ENCODE measurements around the gene MTA2.

The MTA2 gene

GRCh38 chr11:62578541-62578940 lies 23.1 kb downstream of the MTA2 start:
- H3K79me1 ChIP-seq (ENCODE audit: low read depth, low read length), result peaks cover 6% of the 10 kb centered on the region
- H3K18ac ChIP-seq (ENCODE audit: low read length), result no peak overlapping the region
- H3K36me3 ChIP-seq (replicated peaks in 1 of 2; ENCODE audit: control insufficient read depth in 2 of 2, insufficient read depth in 2 of 2, low read length in 2 of 2), result peaks cover 25 to 81% of the 10 kb centered on the region in 2 donors
- H3K9ac ChIP-seq (ENCODE audit: low read depth, low read length, poor library complexity), result no peak overlapping the region
- H3K4ac ChIP-seq (ENCODE audit: low read length), result no peak overlapping the region
- DNase-seq (ENCODE audit: low spot score), result no peak
- no peak overlapping the region for H3K23ac ChIP-seq (ENCODE audit: low read depth, low read length, poor library complexity)
- no peak overlapping the region for H4K8ac ChIP-seq (ENCODE audit: low read depth, low read length)
- no peak overlapping the region for H3K4me3 ChIP-seq (ENCODE audit: low read length in 2 of 2)
- no peak overlapping the region for H3K14ac ChIP-seq (ENCODE audit: low read length)
- peaks cover 2 to 10% of the 10 kb centered on the region in 2 donors for H3K4me1 ChIP-seq (ENCODE audit: control insufficient read depth in 2 of 2, insufficient read depth in 1 of 2, low read depth in 1 of 2, low read length in 2 of 2)
- no peak overlapping the region for H3K27ac ChIP-seq (replicated peaks; ENCODE audit: low read length)
- H2AK5ac ChIP-seq (ENCODE audit: low read depth, low read length), result no peak overlapping the region
- H2AFZ ChIP-seq (ENCODE audit: low read length), result no peak overlapping the region
- no peaks in the 10 kb centered on the region for H3K27me3 ChIP-seq (ENCODE audit: control insufficient read depth in 3 of 3, insufficient read depth in 3 of 3, low read depth in 1 of 3, low read length in 3 of 3)
- no peak overlapping the region for H3K4me2 ChIP-seq (ENCODE audit: insufficient read depth, low read length, poor library complexity, severe bottlenecking)
- H3K9me3 ChIP-seq (replicated peaks in 1 of 2; ENCODE audit: control insufficient read depth in 2 of 2, insufficient read depth in 1 of 2, low read depth in 1 of 2, low read length in 2 of 2), result no peaks in the 10 kb centered on the region
- H2BK5ac ChIP-seq (ENCODE audit: low read length), result no peak overlapping the region
- H2BK12ac ChIP-seq (ENCODE audit: low read length), result no peak overlapping the region
- H2BK120ac ChIP-seq (ENCODE audit: low read depth, low read length), result no peak overlapping the region
- no CpG with 5 or more reads among the region's 11 CpGs for WGBS, 2 donors (ENCODE audit: extremely low coverage in 2 of 2, insufficient read length in 2 of 2, insufficient replicate concordance in 1 of 2)
- H4K91ac ChIP-seq (ENCODE audit: low read depth, low read length, poor library complexity), result no peak overlapping the region
- no peak overlapping the region for H2BK15ac ChIP-seq (ENCODE audit: low read length)

GRCh38 chr11:62577046-62577714 lies 24.5 kb downstream of the MTA2 start:
- Histone ChIP-seq H3K18ac (ENCODE audit: low read length) (no peak overlapping the region), H3K4me3 (ENCODE audit: low read length in 2 of 2) (no peak overlapping the region), H3K9me3 (replicated peaks in 1 of 2; ENCODE audit: control insufficient read depth in 2 of 2, insufficient read depth in 1 of 2, low read depth in 1 of 2, low read length in 2 of 2) (no peaks in the 10 kb centered on the region), H3K14ac (ENCODE audit: low read length) (no peak overlapping the region), H4K91ac (ENCODE audit: low read depth, low read length, poor library complexity) (no peak overlapping the region), H3K23ac (ENCODE audit: low read depth, low read length, poor library complexity) (no peak overlapping the region), H4K8ac (ENCODE audit: low read depth, low read length) (no peak overlapping the region), H2BK15ac (ENCODE audit: low read length) (no peak overlapping the region), H3K4me1 (ENCODE audit: control insufficient read depth in 2 of 2, insufficient read depth in 1 of 2, low read depth in 1 of 2, low read length in 2 of 2) (peaks cover 5 to 15% of the 10 kb centered on the region in 2 donors), H3K4me2 (ENCODE audit: insufficient read depth, low read length, poor library complexity, severe bottlenecking) (no peak overlapping the region), H3K79me1 (ENCODE audit: low read depth, low read length) (peaks cover 6% of the 10 kb centered on the region), H3K27me3 (ENCODE audit: control insufficient read depth in 3 of 3, insufficient read depth in 3 of 3, low read depth in 1 of 3, low read length in 3 of 3) (no peaks in the 10 kb centered on the region), H2BK5ac (ENCODE audit: low read length) (no peak overlapping the region), H3K27ac (replicated peaks; ENCODE audit: low read length) (no peak overlapping the region), H3K9ac (ENCODE audit: low read depth, low read length, poor library complexity) (no peak overlapping the region), H3K36me3 (replicated peaks in 1 of 2; ENCODE audit: control insufficient read depth in 2 of 2, insufficient read depth in 2 of 2, low read length in 2 of 2) (peaks cover 25 to 80% of the 10 kb centered on the region in 2 donors), H3K4ac (ENCODE audit: low read length) (no peak overlapping the region), H2AK5ac (ENCODE audit: low read depth, low read length) (no peak overlapping the region), H2BK120ac (ENCODE audit: low read depth, low read length) (no peak overlapping the region), H2BK12ac (ENCODE audit: low read length) (no peak overlapping the region), H2AFZ (ENCODE audit: low read length) (no peak overlapping the region)
- DNase-seq (ENCODE audit: low spot score), result no peak
- WGBS, 2 donors (ENCODE audit: extremely low coverage in 2 of 2, insufficient read length in 2 of 2, insufficient replicate concordance in 1 of 2), result no CpG with 5 or more reads among the region's 12 CpGs

GRCh38 chr11:62575837-62576236 lies 25.8 kb downstream of the MTA2 start:
- Histone ChIP-seq H2BK12ac (ENCODE audit: low read length) (no peak overlapping the region), H4K8ac (ENCODE audit: low read depth, low read length) (no peak overlapping the region), H3K27ac (replicated peaks; ENCODE audit: low read length) (no peak overlapping the region), H3K36me3 (replicated peaks in 1 of 2; ENCODE audit: control insufficient read depth in 2 of 2, insufficient read depth in 2 of 2, low read length in 2 of 2) (peaks cover 34 to 80% of the 10 kb centered on the region in 2 donors), H3K4me2 (ENCODE audit: insufficient read depth, low read length, poor library complexity, severe bottlenecking) (no peak overlapping the region), H3K9ac (ENCODE audit: low read depth, low read length, poor library complexity) (no peak overlapping the region), H2AFZ (ENCODE audit: low read length) (no peak overlapping the region), H3K27me3 (ENCODE audit: control insufficient read depth in 3 of 3, insufficient read depth in 3 of 3, low read depth in 1 of 3, low read length in 3 of 3) (no peaks in the 10 kb centered on the region), H3K18ac (ENCODE audit: low read length) (no peak overlapping the region), H3K4me3 (ENCODE audit: low read length in 2 of 2) (no peak overlapping the region), H3K23ac (ENCODE audit: low read depth, low read length, poor library complexity) (no peak overlapping the region), H3K4ac (ENCODE audit: low read length) (no peak overlapping the region), H2BK120ac (ENCODE audit: low read depth, low read length) (no peak overlapping the region), H3K14ac (ENCODE audit: low read length) (no peak overlapping the region), H3K79me1 (ENCODE audit: low read depth, low read length) (peaks cover 10% of the 10 kb centered on the region), H3K9me3 (replicated peaks in 1 of 2; ENCODE audit: control insufficient read depth in 2 of 2, insufficient read depth in 1 of 2, low read depth in 1 of 2, low read length in 2 of 2) (no peaks in the 10 kb centered on the region), H2AK5ac (ENCODE audit: low read depth, low read length) (no peak overlapping the region), H2BK15ac (ENCODE audit: low read length) (no peak overlapping the region), H2BK5ac (ENCODE audit: low read length) (no peak overlapping the region), H4K91ac (ENCODE audit: low read depth, low read length, poor library complexity) (no peak overlapping the region), H3K4me1 (ENCODE audit: control insufficient read depth in 2 of 2, insufficient read depth in 1 of 2, low read depth in 1 of 2, low read length in 2 of 2) (peaks cover 7 to 15% of the 10 kb centered on the region in 2 donors)
- no CpG with 5 or more reads among the region's 14 CpGs for WGBS, 2 donors (ENCODE audit: extremely low coverage in 2 of 2, insufficient read length in 2 of 2, insufficient replicate concordance in 1 of 2)
- no peak for DNase-seq (ENCODE audit: low spot score)

GRCh38 chr11:62575156-62575555 lies 26.5 kb downstream of the MTA2 start:
- no peak overlapping the region for H2AK5ac ChIP-seq (ENCODE audit: low read depth, low read length)
- WGBS, 2 donors (ENCODE audit: extremely low coverage in 2 of 2, insufficient read length in 2 of 2, insufficient replicate concordance in 1 of 2), result no CpG with 5 or more reads among the region's 17 CpGs
- H3K79me1 ChIP-seq (ENCODE audit: low read depth, low read length), result peaks cover 10% of the 10 kb centered on the region
- no peak overlapping the region for H3K27ac ChIP-seq (replicated peaks; ENCODE audit: low read length)
- H4K8ac ChIP-seq (ENCODE audit: low read depth, low read length), result peak overlapping the region; percentile 95
- no peak overlapping the region for H2BK15ac ChIP-seq (ENCODE audit: low read length)
- H2BK5ac ChIP-seq (ENCODE audit: low read length), result no peak overlapping the region
- no peak overlapping the region for H3K23ac ChIP-seq (ENCODE audit: low read depth, low read length, poor library complexity)
- no peak overlapping the region for H3K4ac ChIP-seq (ENCODE audit: low read length)
- H3K36me3 ChIP-seq (replicated peaks in 1 of 2; ENCODE audit: control insufficient read depth in 2 of 2, insufficient read depth in 2 of 2, low read length in 2 of 2), result peaks cover 40 to 84% of the 10 kb centered on the region in 2 donors
- H3K4me1 ChIP-seq (ENCODE audit: control insufficient read depth in 2 of 2, insufficient read depth in 1 of 2, low read depth in 1 of 2, low read length in 2 of 2), result peaks cover 7 to 15% of the 10 kb centered on the region in 2 donors
- no peak overlapping the region for H2AFZ ChIP-seq (ENCODE audit: low read length)
- peak overlapping the region; percentile 86 for H3K14ac ChIP-seq (ENCODE audit: low read length)
- H3K4me3 ChIP-seq (ENCODE audit: low read length in 2 of 2), result peak overlapping the region in 1 of 2 donors; percentile 94
- no peaks in the 10 kb centered on the region for H3K9me3 ChIP-seq (replicated peaks in 1 of 2; ENCODE audit: control insufficient read depth in 2 of 2, insufficient read depth in 1 of 2, low read depth in 1 of 2, low read length in 2 of 2)
- no peak overlapping the region for H3K4me2 ChIP-seq (ENCODE audit: insufficient read depth, low read length, poor library complexity, severe bottlenecking)
- no peaks in the 10 kb centered on the region for H3K27me3 ChIP-seq (ENCODE audit: control insufficient read depth in 3 of 3, insufficient read depth in 3 of 3, low read depth in 1 of 3, low read length in 3 of 3)
- peak overlapping the region; percentile 34 for H3K9ac ChIP-seq (ENCODE audit: low read depth, low read length, poor library complexity)
- no peak overlapping the region for H2BK120ac ChIP-seq (ENCODE audit: low read depth, low read length)
- no peak overlapping the region for H4K91ac ChIP-seq (ENCODE audit: low read depth, low read length, poor library complexity)
- no peak overlapping the region for H3K18ac ChIP-seq (ENCODE audit: low read length)
- H2BK12ac ChIP-seq (ENCODE audit: low read length), result peak overlapping the region; percentile 35
- DNase-seq (ENCODE audit: low spot score), result no peak
